ENCODE data around the gene NPLOC4. TPM values are rescaled to one million over a fixed set of nuclear protein-coding genes. Genes with fewer than 3 reads are reported as not detected.

Gene NPLOC4
- total and polyA plus RNA-seq, 9 of the 15 experiments (the other 6 are each of a cell fraction or from before 2014, with no cell fraction given), result 1.5 to 116 (median 64.5) TPM

DNA sequence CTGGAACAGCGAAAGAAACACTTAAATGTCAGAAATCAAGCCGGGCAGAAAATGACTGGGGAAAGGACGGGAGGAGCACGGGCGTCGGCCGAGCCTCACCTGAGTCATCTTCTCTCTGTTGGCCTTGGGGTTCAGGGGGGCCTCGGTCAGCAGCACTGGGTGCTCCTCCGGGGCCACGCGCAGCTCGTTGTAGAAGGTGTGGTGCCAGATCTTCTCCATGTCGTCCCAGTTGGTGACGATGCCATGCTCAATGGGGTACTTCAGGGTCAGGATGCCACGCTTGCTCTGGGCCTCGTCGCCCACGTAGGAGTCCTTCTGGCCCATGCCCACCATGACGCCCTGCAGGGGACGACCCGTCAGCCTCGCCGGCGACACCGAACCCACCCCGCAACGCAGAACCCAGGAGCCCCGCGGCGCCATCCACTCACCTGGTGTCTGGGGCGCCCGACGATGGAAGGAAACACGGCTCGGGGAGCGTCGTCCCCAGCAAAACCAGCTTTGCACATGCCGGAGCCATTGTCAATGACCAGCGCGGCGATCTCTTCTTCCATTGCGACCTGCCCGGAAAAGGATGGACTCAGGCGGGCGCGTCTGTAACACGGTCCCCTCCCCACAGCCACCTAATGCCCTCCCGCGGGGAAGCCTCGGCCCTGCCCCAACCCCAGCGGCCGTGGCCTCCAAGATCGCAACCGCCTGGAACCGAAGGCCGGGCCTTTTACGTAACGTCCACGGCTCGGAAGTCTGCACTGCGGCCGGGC is 124.9 kb downstream of the NPLOC4 start (continued):
- TF ChIP-seq SMARCE1 (IDR thresholded peaks at IDR 0.05) (no peak), COPS2 (conservative IDR thresholded peaks at IDR 0.05) (no peak), ARID2 (IDR thresholded peaks at IDR 0.05) (no peak), ZNF778 (CRISPR knock-in tag; IDR thresholded peaks at IDR 0.05) (no peak), THRAP3 (IDR thresholded peaks at IDR 0.05; ENCODE audit: borderline replicate concordance) (no peak), NRF1 (conservative IDR thresholded peaks at IDR 0.05 in 1 of 2, IDR thresholded peaks at IDR 0.05 in 1 of 2) (no peak), IFI16 (CRISPR knock-in tag; IDR thresholded peaks at IDR 0.05) (no peak), EZH2 (IDR thresholded peaks at IDR 0.05; ENCODE audit: borderline replicate concordance, low read depth, low read length) (no peak), ZNF77 (CRISPR knock-in tag; IDR thresholded peaks at IDR 0.05) (no peak), ZBTB17 (CRISPR knock-in tag; IDR thresholded peaks at IDR 0.05) (peak; percentile 83), ZNF584 (CRISPR knock-in tag; IDR thresholded peaks at IDR 0.05; ENCODE audit: low read depth) (no peak), TAL1 (IDR thresholded peaks at IDR 0.05) (no peak), GTF2E2 (tag; IDR thresholded peaks at IDR 0.05) (no peak), SRSF9 (IDR thresholded peaks at IDR 0.05; ENCODE audit: borderline replicate concordance, low read depth, low read length) (no peak), SP1 (CRISPR knock-in tag; IDR thresholded peaks at IDR 0.05) (peak; percentile 87), NFIX (CRISPR knock-in tag; IDR thresholded peaks at IDR 0.05; ENCODE audit: low read depth) (no peak), TRIM24 (IDR thresholded peaks at IDR 0.05) (no peak), MYC (IDR thresholded peaks at IDR 0.05; ENCODE audit: low read depth, low read length) (no peak), MYC (CRISPR knock-in tag; IDR thresholded peaks at IDR 0.05; ENCODE audit: borderline replicate concordance, low read depth) (no peak), CHD2 (IDR thresholded peaks at IDR 0.05; ENCODE audit: low read depth, low read length) (no peak)
- TF ChIP-seq, protein P1, sequence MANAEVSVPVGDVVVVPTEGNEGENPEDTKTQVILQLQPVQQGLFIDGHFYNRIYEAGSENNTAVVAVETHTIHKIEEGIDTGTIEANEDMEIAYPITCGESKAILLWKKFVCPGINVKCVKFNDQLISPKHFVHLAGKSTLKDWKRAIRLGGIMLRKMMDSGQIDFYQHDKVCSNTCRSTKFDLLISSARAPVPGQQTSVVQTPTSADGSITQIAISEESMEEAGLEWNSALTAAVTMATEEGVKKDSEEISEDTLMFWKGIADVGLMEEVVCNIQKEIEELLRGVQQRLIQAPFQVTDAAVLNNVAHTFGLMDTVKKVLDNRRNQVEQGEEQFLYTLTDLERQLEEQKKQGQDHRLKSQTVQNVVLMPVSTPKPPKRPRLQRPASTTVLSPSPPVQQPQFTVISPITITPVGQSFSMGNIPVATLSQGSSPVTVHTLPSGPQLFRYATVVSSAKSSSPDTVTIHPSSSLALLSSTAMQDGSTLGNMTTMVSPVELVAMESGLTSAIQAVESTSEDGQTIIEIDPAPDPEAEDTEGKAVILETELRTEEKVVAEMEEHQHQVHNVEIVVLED (CRISPR knock-in tag; IDR thresholded peaks at IDR 0.05), result no peak
- TF ChIP-seq, protein P2, sequence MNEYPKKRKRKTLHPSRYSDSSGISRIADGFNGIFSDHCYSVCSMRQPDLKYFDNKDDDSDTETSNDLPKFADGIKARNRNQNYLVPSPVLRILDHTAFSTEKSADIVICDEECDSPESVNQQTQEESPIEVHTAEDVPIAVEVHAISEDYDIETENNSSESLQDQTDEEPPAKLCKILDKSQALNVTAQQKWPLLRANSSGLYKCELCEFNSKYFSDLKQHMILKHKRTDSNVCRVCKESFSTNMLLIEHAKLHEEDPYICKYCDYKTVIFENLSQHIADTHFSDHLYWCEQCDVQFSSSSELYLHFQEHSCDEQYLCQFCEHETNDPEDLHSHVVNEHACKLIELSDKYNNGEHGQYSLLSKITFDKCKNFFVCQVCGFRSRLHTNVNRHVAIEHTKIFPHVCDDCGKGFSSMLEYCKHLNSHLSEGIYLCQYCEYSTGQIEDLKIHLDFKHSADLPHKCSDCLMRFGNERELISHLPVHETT (CRISPR knock-in tag; conservative IDR thresholded peaks at IDR 0.05 in 1 of 2, IDR thresholded peaks at IDR 0.05 in 1 of 2), result no peak
- TF ChIP-seq, protein P3, sequence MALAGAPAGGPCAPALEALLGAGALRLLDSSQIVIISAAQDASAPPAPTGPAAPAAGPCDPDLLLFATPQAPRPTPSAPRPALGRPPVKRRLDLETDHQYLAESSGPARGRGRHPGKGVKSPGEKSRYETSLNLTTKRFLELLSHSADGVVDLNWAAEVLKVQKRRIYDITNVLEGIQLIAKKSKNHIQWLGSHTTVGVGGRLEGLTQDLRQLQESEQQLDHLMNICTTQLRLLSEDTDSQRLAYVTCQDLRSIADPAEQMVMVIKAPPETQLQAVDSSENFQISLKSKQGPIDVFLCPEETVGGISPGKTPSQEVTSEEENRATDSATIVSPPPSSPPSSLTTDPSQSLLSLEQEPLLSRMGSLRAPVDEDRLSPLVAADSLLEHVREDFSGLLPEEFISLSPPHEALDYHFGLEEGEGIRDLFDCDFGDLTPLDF (CRISPR knock-in tag; IDR thresholded peaks at IDR 0.05), result no peak
- TF ChIP-seq, protein P4, sequence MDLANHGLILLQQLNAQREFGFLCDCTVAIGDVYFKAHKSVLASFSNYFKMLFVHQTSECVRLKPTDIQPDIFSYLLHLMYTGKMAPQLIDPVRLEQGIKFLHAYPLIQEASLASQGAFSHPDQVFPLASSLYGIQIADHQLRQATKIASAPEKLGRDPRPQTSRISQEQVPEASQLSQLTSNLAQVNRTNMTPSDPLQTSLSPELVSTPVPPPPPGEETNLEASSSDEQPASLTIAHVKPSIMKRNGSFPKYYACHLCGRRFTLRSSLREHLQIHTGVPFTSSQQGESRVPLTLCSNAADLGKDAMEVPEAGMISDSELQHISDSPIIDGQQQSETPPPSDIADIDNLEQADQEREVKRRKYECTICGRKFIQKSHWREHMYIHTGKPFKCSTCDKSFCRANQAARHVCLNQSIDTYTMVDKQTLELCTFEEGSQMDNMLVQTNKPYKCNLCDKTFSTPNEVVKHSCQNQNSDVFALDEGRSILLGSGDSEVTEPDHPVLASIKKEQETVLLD (IDR thresholded peaks at IDR 0.05), result no peak

Data from K562 (cell line).